GM21717 (cell line): ENCODE measurements around the gene BICDL1.

Experiments
- ATAC-seq: cut with Tn5 transposase; IDR thresholded peaks from one replicate; pipeline ENCODE4 v1.9.1; 2021; ENCODE audit warnings: mild to moderate bottlenecking, moderate library complexity; ENCODE audit not compliant: unreplicated experiment

BICDL1 gene

DNA sequence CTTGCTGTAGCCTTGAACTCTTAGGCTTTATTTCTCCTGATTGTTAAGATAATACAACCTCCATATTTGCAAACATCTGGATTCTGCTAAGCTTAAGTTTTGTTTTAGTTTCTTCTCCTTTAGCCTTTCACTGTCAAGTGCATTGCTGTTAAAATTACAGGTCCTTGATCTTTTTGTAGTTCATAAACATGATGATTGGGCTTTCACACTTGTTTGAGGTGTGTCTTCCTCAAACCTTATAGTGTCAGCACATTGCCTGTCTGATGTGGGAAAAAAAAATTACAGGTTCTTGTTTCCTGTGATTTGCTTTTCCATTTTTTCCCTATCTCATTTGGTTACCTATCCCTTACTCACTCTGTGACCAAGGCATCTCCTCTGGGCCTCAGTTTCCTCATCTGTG, 59.2 kb downstream of the BICDL1 start:
- ATAC-seq: no peak

DNA sequence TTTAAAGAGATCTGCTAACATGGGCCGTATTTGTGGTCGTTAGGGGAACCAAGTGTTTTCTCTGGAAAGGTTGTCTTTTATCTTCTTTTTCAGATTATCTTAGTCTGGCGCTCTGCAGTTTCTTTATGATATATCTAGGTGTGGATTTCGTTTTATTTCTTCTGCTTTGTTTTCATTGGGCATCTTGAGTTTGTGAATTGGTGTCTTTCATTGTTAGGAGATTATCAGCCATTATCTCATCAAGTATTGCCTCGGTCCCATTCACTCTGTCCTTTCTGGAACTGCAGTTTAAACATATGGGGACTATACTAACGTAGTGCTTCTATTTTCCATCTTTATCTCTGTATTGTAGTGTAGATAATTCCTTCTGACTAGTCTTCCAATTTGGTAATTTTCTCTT, 60.4 kb downstream of the BICDL1 start:
- no peak for ATAC-seq

GRCh38 chr12:120051535-120051934, 62.5 kb downstream of the BICDL1 start:
- no peak for ATAC-seq

GRCh38 chr12:120054293-120054692, 65.3 kb downstream of the BICDL1 start:
- no peak for ATAC-seq

DNA sequence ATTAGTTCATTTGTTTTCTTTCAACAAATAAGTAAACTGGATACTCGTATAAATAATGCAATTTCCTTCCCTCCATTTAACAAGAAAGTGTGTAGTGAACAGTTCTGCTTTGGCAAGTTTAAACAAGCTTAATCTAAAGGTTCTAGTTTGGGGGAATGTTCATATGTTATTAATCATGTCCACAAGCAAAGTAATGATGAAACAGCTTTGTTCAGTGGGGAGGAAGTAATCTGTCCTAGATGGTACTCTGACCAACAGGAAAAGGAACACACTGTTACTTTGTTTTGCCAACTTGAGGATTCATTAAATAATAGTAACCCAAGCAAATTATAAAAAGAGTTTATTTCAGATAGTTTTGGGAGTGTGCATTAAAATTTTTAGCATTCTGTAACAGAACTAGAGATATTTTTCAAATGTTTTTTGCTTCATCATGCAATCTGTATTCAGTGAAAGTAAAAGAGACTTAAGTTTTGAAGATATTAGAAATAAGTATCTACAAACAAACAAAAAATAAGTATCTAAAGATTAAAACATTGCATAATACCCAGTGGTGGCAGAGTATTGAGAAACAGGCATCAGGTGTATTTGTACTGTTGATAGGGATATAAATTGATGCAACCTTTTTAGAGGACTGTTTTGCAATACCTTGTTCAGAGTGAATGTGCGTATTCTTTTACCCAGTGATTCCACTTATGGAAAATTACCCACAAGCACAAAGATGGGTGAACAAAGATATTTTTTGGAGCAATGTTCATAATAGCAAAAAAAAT, 66.4 kb downstream of the BICDL1 start:
- ATAC-seq: no peak

DNA sequence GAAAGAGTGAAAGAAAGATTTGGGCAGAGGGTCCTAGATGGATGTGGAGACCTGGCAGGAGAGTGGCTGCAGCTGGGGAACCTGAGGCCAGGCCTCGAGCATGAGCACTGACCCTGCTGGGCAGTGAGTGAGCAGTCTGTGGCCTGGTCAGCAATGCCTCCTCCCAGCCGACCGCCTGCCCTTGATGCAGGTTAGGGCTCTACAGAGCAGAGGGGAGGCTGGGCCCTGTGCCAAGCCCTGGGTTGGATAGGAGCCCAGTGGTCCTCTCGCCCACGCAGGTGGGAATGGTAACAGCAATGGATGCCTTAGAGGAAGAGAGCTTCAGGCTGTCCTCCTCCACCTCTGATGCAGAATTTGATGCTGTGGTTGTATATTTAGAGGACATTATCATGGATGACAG, 67.7 kb downstream of the BICDL1 start:
- no peak for ATAC-seq

- ATAC-seq: no peak
These were observed 71.2 kb downstream of the BICDL1 start for GRCh38 chr12:120060196-120060595.

GRCh38 chr12:120060717-120061116, 71.7 kb downstream of the BICDL1 start:
- ATAC-seq: no peak

DNA sequence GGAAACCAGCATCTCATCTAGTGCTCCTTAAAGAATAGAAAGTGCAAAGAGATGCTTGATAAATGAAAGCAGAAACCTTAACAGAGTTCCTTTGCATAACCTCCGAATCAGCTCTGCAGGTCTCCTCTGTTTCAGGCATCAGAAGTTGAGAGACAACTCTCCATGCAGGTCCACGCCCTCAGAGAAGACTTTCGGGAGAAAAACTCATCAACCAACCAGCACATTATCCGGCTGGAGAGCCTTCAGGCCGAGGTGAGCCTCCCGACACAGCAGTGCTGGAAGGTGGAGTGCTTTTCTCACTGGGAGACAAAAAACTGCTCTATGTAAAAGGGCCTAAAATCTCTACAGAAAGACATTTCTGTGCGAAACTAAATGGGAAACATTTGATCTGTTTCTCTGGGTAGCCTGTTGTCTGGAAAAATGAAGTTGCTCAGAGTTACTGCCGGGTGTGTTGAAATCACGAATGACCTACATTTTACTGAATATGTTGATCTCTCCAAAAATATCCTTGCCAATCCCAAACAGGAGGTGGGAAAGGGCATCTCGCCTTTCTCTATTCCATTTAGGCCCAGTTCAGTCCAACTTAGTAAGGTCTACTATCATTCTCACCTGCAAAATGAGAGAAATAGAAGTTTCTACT, 72.7 kb downstream of the BICDL1 start:
- no peak for ATAC-seq

DNA sequence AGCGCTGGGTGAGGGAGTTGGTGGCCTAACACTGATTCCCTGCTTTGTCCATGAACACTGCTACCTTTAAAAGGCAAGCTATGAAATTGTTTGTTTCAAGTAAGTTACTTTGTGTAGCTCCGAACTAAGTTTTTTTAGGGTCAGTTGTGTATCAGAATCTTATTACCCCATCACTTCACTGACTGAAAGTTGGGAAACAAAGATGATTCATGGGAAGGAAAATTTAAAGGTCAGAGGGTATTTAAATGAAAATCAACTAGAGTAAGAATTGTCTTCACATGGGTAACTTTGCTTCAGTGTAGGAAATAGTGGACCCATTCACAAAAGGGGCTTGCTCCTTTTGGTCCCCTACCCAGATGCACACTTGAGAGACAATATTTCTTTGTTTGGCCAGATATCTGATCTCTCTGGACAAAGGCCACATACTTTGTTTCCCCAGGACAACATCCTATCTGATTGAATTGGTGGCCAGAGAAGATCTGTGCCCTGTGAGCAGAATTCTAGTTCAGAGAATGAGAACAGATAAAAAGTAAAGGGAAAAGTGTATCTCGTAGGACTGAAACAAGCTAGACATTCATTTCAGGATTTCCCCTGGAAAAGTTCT, 74.0 kb downstream of the BICDL1 start:
- no peak for ATAC-seq

- no peak for ATAC-seq
These were observed 75.3 kb downstream of the BICDL1 start for GRCh38 chr12:120064054-120064940.

DNA sequence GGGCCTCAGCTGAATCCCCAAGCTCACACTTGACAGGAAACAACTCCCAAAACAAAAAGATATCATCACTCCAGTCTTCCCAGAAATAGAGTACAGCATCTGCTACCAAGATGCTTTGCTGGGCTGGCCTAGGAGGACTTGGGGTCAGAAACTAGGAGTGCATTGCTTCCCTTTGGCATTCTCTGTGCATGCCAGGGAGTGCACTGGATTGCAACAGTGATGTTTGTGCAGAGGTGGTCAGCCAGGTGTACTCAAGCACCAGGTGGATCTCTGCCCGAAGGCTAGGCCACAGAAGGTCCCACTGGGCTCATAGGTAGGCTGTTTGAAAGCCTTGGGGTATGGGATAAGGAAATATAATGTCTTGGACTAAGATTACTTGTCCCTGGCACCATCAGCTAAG, 76.4 kb downstream of the BICDL1 start:
- no peak for ATAC-seq

DNA sequence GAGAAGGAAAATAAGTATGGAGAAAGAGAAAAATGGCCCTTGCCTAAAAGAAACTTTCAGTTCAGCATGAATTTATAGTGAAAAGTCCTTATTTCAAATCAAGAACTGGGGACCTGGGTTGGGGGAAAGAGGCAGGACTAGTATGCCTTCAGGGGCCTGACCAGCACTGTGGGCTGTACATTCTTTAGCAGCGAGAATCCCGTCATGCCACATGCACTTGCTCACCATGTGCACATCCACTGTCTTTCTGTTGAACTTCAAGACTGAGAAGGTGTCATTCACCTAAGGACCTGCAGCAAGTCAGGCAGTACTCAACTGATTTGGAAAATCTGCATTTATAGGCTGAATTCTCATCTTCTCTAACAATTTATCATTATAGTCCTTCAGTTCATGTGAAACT, 77.3 kb downstream of the BICDL1 start:
- ATAC-seq: no peak

GRCh38 chr12:120067084-120067869, 78.2 kb downstream of the BICDL1 start:
- no peak for ATAC-seq

DNA sequence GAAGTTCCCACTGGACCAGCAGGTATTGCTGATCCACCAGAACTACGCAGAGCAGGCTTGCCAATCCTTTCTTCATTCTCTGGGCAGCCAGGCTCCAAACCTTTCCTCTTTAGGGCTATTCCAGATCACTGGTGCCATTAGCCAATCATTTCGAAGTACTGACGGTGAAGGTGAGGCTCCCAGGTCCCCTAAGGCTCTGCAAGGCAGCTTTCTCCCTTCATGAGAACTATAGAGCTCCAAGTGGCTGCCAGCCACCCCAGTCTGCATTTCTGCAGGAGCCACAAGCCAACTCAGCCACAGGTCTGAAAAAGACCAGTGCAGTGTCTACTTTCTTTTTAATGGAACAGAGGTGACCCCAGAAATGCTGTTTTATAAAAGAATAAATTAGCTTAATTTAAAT, 78.9 kb downstream of the BICDL1 start:
- no peak for ATAC-seq

GRCh38 chr12:120069278-120069677, 80.2 kb downstream of the BICDL1 start:
- ATAC-seq: no peak

DNA sequence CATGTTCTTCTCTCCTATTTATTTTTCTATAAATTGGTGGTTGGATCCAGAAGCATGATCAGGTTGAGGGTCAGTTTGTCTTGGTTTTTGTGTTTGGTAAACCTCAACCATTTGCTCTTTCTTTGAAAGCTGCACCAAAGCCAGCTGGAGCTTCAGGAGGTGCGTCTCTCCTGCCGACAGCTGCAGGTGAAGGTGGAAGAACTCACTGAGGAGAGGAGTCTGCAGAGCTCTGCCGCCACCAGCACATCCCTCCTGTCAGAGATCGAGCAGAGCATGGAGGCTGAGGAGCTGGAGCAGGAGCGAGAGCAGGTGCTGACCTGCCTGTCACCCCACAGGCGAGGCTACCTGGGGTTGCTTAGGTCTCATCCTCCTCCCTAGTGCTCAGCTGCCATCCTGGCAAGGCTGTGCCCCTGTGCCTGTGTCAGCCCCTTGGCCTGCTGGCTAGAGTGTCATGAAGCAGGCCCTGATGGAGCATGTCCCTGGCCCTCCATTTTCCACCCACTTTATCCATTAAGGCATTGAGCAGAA, 82.5 kb downstream of the BICDL1 start:
- no peak for ATAC-seq

DNA sequence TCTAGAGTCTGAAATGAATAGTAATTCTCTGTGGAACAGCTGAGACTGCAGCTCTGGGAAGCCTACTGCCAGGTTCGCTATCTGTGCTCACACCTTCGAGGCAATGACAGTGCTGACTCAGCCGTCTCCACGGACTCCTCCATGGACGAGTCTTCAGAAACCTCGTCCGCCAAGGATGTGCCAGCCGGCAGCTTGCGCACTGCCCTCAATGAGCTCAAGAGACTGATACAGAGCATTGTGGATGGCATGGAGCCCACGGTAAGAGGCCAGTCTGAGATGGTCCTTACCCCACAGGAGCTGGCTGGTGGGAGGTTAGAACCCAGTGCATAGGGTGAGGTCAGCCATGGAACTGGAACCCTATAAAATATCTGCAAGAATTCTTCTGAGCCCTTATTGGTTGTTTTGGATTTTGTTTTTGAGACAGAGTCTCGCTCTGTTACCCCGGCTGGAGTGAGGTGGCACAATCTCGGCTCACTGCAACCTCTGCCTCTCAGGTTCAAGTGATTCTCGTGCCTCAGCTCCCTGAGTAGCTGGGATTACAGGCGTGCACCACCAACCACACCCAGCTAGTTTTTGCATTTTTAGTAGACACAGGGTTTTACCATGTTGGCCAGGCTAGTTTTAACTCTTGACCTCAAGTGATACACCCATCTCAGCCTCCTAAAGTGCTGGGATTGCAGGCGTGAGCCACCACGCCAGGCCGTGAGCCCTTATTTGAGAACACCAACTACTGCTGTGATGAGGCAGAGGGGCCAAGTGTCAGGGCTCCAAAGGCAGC, 83.6 kb downstream of the BICDL1 start:
- no peak for ATAC-seq

GRCh38 chr12:120075034-120075616, 86.1 kb downstream of the BICDL1 start:
- no peak for ATAC-seq
